GM21423 (cell line): ENCODE data around the gene PIH1D1.
"Not testable (repeated sequence)": the region's sequence is repeated elsewhere in the genome, so short reads cannot be mapped to it uniquely, and the experiment has no call there.

Experiments
- ATAC-seq: cut with Tn5 transposase; IDR thresholded peaks from one replicate; pipeline ENCODE4 v1.9.1; 2021; ENCODE audit warnings: mild to moderate bottlenecking, moderate library complexity; ENCODE audit not compliant: unreplicated experiment

Gene PIH1D1

DNA sequence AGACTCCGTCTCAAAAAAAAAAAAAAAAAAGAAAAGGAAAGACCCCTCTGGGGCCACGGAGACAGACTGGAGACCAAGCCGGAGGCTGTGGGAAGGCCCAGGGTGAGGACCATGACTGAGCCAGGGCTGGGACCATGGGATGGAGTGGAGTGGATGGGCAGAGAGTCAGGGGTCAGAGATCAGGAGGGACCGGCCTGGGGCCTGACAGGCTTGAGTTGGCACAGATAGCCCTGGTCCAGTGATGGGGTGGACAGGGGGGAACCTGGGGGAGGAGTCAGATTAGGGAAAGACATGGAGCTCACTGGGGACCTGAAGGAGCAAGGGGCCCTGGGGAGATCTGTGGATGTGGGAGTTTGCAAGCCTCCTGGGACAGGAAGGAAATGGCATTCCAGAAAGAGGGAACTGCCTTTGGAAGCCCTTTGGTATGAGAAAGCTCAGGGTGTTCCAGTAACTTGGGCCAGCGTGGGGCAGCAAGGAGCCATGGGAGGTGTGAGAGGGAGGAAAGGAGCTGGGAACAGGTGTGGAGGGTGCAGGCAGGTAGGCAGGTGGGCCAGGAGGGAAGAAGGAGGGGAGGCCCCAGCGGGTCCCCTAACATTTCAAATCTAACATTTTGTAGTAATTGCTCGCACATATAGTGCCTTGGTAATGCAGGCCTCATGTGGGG is 29.5 kb upstream of the PIH1D1 start:
- no peak for ATAC-seq

DNA sequence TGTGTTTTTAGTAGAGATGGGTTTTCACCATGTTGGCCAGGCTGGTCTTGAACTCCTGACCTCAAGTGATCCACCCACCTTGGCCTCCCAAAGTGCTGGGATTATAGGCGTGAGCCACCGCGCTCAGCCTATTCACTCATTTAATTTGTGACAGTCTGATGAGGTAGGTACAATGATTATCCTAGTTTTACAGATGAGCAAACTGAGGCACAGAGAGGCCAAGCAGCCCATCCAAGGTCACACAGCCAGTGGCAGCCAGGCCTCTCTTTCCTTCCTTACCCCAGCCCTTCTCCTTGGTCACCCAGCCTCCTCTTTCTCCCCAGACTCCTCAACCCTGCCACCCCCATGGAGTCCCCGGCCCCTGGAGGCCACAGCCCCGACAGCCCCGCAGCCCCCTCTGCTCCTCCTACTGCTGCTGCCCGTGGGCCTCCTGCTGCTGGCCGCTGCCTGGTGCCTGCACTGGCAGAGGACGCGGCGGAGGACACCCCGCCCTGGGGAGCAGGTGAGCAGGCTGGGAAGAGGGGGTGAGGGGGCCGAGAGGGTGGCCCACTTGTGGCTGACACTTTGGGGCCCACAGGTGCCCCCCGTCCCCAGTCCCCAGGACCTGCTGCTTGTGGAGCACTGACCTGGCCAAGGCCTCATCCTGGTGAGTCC is 28.5 kb upstream of the PIH1D1 start:
- no peak for ATAC-seq

DNA sequence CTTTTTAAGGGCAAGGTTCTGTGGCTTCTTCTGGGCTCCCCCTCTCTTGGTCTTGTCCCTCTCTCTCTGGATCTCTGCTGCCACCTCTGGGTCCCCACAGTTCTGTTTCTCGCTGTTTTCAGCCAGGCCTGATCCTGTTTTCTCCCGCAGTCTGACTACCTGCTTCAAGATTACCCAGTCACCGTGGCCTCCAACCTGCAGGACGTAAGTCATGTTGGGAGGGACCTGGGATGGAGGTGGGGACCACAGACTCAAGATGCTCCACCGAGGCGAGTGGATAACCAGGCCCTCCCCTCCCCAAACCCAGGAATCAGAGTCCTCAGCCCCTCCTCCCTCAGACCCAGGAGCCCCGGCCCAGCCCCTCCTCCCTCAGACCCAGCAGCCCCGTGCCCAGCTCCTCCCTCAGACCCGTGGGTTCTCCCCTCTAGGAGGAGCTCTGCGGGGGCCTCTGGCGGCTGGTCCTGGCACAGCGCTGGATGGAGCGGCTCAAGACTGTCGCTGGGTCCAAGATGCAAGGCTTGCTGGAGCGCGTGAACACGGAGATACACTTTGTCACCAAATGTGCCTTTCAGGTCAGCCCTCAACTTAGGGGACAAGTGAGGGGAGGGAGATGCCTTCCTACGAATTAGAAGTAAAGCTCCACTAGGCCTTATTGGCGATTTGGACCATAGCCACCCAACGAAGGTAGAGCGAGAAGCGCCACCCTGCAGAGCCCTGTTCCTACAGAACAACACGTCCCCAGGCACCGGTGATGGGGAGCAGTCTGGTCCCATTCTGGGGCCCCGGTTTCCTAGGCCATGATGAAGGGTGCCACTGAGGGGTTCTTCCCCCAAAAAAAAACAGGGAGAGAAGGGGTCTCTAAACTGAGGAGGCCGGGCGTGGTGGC is 24.6 kb upstream of the PIH1D1 start:
- no peak for ATAC-seq

DNA sequence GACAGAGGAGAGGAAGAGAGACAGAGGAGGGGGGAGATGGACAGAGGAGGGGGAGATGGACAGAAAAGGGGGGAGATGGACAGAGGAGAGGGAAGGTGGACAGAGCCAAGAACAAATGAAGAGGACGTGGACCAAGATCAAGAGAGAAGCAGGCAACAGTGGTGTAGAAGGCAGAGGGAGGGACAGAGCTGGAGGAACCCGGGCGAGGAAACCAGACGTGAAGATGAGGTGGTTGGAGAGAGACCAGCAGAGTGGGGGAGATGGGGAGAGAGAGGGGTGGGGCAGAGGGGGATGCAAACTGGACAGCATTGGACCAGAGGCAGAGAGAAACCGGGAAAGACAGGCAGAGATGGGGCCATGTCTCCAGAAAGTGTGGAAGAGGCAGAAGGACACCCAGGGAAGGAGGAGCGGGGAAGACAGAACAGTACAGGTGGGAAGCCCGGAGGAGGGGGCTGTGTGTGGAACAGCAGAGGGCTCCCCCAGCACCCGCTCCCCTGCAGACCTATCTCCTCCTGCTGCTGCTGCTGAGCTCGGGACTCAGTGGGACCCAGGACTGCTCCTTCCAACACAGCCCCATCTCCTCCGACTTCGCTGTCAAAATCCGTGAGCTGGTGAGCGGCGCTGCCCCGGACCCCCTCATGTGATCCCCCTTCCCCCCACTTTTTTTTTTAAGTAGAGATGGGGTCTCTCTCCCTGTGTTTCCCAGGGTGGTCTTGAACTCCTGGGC is 23.7 kb upstream of the PIH1D1 start:
- ATAC-seq, result no peak

DNA sequence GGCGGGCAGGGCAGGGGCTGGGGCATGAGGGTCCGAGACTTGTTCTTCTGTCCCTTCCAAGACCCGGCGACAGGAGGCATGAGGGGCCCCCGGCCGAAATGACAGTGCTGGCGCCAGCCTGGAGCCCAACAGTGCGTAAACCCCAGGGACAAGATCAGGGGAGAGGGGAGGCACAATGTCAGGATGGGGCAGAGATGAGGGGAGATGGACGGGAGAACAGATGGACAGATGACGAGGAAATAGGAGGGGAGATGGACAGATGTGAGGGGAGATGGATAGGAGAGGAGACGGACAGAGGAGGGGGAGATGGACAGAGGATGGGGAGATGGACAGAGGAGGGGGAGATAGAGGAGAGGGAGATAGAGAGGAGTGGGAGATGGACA is 22.9 kb upstream of the PIH1D1 start:
- ATAC-seq, result no peak

DNA sequence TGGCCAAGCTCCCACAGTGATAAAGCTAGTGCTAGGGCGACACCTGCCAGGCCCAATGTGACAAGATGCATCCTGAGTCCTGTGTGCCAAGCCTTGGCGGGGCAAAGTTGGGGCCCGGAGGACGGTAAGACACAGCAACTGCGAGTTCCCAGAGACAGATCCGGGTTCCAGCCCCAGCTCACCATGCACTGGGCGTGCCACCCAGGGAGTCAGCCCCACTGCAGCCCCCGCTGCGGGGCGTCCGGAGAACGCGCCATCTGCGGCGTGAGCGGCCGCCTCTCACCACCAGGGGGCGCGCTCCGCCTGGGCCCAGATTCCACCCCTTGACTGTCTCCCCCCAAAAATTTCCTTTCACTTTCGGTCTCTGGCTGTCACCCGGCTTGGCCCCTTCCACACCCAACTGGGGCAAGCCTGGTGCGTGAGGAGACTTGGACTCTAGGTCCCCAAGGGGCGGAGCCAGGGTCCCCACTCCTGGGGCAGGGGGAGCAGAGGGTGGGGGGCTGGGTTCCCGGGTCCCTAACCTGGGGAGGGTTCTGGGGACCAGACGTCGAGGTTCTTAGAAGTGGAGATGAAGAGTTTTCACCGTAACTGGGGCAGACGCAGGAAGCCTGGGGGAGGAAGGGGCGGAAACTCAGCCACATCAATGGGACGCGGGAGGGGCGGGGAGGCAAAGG is 22.4 kb upstream of the PIH1D1 start, which contains the start of gene FLT3LG:
FLT3LG (plus strand) TSS at position 348 of the 674 bp plus-strand sequence. CDS start 425 bp downstream, outside the sequence.
- ATAC-seq, result peak; percentile 38

DNA sequence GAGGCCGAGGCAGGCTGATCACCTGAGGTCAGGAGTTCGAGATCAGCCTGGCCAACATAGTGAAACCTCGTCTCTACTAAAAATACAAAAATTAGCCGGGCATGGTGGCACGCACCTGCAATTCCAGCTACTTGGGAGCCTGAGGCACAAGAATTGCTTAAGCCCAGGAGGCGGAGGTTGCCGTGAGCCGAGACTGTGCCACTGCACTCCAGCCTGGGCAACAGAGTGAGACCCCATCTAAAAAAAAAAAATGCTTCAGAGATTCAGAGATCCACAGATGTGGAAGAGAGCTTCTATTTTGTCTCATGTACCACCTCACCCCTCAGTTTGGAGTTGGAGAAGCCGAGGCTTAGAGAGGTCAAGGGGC is 21.9 kb upstream of the PIH1D1 start:
- ATAC-seq, result not testable (repeated sequence)

DNA sequence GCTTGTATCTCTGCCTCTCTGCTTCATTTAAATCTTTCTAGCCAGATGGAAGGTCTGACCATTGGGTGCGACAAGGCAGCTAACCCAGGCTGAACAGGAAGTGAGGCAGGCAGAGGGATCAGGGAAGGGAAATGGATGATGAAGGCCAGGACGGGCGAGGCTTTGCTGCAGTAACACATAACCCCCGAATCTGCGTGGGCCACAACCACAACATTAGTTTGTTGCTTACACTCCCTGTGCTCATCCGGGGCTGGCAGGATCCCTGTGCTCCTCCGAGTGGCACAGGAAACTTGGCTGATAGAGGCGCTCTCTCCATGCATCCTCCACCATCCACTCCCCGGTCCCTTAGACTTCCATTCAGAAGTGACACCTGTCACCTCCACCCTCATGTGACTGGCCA is 21.3 kb upstream of the PIH1D1 start:
- no peak for ATAC-seq

DNA sequence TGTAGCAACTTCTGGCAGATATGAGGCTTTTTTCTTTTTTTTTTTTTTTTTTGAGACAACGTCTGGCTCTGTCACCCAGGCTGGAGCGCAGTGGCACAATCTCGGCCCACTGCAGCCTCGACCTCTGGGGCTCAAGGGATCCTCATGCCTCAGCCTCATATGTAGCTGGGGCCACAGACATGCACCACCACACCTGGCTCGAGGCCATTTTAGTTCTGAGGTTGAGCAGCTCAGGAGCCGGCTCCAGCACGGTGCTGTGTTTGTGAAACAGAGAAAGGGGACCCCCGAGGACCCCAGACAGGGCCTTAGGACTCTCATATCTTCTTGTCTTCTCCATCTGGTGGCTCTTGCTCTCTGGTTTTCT is 19.0 kb upstream of the PIH1D1 start:
- no peak for ATAC-seq

DNA sequence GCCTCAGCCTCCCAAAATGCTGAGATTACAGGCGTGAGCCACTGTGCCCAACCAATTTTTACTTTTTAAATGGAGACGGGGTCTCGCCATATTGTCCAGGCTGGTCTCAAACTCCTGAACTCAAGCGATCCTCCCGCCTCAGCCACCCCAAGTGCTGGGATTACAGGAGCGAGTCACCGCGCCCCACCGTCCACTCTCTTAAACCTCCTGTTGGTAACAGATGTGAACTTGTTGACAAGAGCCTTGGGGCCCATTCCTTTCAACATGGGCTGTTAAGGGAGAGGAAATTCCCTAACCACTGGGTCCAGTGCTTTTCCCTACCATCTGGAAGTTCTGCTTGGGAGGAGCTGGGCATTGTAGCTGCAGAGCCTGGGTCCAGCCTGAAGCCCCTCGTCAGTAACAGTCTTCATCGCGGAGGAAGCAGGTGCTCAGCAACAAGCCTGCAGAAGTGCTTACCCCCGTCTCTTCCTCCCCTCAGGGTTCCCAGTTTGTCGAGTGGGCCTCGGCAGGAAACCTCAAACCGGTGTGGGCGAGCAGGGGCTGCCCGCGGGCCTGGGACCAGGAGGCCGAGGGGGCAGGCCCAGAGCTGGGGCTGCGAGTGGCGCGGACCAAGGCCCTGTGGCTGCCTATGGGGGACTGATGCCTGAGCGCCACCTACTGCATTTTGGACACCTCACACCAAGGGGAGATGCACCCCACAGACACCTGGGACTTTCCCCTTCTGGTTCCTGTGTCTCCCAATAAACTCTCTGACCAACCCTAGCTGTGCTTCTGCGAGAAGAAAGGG is 18.4 kb upstream of the PIH1D1 start:
- ATAC-seq, result peak; percentile 54

DNA sequence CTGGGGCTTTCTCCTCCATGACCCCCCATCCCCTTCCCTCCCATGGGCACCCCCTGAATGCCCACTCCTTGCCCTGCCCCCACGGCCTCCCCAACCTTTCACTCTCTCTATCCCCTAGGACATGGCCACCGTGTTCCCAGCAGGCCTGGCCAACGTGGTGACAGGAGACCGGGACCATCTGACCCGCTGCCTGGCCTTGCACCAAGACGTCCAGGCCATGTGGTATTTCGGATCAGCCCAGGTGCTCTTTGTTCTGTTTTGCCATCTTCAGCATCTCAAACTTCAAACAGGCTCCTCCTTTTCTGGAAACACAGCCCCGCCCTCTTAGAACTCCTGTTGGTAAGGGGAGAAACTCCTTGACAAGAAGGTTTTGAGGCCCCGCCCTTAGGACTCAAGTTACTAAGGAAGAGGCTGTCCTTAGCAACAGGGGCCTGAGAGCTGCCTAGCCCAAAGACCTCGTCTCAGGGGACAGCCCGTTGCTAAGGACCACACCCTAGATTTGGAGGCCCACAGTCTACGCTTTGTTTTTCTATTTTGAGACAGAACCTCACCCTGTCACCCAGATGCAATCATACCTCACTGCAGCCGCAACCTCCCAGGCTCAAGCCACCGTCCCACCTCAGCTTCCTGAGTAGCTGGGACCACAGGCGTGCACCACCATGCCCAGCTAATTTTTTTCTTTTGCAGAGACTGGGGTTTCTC is 17.3 kb upstream of the PIH1D1 start:
- ATAC-seq, result peak; percentile 53

DNA sequence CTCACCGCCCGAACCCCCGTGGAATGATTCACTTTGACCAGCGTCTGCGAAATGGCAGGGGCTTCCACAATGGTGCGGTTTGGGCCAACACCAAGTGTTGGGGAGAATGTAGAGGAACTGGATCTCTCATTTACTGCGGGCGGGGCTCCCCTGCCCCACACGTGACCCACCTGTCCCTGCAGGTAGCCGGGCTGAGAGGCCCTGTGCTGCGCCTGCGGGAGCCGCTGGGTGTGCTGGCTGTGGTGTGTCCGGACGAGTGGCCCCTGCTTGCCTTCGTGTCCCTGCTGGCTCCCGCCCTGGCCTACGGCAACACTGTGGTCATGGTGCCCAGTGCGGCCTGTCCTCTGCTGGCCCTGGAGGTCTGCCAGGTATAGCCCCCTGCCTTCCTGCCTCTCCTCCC is 16.6 kb upstream of the PIH1D1 start:
- ATAC-seq, result no peak

DNA sequence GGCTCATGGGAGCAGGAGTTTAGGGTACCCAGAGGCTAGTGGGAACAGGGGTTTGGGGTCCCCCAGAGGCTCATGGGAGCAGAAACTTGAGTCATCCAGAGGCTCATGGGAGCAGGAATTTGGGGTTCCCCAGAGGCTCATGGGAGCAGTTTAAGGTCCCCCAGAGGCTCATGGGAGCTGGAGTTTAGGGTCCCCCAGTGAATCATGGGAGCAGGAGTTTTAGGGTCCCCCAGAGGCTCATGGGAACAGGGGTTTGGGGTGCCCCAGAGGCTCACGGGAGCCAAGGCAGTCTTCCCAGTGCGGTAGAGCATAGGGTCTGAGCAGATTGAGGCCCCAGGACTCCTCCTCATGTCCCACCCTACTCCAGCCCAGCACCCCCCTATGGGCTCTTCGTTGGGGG is 13.8 kb upstream of the PIH1D1 start:
- no peak for ATAC-seq

DNA sequence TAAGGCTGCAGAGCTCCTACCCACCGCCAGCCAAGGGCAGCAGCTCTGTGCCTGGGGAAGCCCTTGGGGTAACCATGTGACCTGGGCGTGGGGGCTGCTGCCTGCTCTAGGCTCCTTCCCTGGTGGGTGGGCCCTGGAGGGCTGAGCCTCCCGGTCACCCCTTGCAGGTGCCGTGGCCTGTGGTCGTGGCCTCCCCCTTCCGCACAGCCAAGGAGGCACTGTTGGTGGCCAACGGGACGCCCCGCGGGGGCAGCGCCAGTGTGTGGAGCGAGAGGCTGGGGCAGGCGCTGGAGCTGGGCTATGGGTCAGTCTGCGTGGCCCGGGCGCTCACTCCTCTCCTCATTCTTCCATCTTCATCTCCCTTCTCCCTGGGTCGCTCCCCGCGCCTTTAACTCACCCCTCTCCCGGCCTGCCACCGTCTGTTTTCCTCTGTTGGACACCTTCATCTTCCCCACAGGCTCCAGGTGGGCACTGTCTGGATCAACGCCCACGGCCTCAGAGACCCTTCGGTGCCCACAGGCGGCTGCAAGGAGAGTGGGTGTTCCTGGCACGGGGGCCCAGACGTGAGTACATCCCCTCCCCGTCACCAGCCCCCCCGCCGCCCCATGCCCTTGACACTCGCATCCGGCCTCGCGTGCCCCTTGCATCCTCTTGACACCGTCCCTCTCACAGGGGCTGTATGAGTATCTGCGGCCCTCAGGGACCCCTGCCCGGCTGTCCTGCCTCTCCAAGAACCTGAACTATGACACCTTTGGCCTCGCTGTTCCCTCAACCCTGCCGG is 12.5 kb upstream of the PIH1D1 start:
- ATAC-seq, result no peak

DNA sequence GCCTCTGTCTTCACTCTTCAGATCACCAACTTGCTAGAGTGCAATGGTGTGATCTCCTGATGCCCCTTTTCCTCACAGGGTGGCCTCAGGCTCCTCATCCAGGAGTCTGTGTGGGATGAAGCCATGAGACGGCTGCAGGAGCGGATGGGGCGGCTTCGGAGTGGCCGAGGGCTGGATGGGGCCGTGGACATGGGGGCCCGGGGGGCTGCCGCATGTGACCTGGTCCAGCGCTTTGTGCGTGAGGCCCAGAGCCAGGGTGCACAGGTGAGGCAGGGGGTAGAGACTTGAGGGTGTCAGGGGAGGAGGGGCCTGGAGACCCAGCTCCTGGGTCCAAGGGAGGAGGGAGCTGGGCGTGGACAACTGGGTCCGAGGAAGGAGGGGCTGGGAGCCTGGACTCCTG is 10.9 kb upstream of the PIH1D1 start:
- ATAC-seq, result no peak

DNA sequence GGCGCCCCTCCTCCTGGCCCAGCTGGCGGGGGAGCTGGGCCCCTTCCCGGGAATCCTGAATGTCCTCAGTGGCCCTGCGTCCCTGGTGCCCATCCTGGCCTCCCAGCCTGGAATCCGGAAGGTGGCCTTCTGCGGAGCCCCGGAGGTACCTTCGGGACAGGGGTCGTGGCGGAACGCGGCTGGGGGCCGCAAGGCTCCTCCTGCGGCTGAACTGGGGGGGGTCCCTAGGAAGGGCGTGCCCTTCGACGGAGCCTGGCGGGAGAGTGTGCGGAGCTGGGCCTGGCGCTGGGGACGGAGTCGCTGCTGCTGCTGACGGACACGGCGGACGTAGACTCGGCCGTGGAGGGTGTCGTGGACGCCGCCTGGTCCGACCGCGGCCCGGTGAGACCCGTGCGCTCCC is 10.0 kb upstream of the PIH1D1 start:
- ATAC-seq, result no peak

DNA sequence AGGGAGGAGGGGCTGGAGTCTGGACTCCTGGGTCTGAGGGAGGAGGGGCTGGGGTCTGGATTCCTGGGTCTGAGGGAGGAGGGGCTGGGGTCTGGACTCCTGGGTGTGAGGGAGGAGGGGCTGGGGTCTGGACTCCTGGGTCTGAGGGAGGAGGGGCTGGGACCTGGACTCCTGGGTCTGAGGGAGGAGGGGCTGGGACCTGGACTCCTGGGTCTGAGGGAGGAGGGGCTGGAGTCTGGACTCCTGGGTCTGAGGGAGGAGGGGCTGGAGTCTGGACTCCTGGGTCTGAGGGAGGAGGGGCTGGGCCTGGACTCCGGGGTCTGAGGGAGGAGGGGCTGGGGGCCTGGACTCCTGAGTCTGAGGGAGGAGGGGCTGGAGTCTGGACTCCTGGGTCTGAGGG is 9.5 kb upstream of the PIH1D1 start:
- not testable (repeated sequence) for ATAC-seq

DNA sequence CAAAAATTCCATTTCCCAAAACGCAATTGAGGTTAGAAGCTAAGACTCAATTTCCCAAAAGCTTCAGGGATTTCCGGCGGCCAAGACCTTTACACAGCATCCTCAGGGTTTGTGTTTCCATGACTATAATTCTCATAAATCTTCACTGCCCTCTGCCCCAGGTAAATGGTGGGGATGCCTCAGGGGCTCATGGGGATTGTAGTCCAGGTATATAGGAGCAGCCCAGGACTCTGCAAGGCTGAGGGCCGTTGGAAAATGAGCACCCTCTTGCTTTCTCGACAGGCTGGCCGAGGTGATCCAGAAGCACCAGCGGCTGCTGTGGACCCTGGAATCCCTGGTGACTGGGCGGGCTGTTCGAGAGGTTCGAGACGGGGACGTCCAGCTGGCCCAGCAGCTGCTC is 7.8 kb upstream of the PIH1D1 start:
- ATAC-seq, result no peak

DNA sequence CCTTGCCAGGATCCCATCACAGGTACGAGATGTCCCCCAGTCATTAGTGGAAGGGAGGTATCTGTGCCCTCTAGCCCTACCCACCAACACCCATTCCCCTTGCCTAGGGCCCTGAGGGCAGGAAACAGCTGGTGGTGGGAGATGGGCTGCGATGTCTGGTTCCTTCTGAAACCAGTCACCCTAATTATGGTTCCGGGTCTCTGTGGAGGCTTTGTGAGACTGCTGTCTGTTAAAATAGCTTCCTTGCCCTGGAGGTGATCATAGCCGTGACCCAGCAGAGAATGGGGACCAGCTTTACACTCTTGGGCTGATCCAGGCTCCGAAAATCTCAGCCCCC is 6.9 kb upstream of the PIH1D1 start:
- no peak for ATAC-seq
